ENCODE measurements around the gene NEU4. TPM values are rescaled to one million over a fixed set of nuclear protein-coding genes. Genes with fewer than 3 reads are reported as not detected.
"Not testable (repeated sequence)": the region's sequence is repeated elsewhere in the genome, so short reads cannot be mapped to it uniquely, and the experiment has no call there.

The NEU4 gene
- total RNA-seq, 2 donors from 2014 or later = 0.38 TPM; not detected in 1

- peak; percentile 73 for DNase-seq (ENCODE audit: low spot score)
- intact Hi-C loops (cut with DNase I) = loop anchor here in 1 of 2 donors (10.0 kb wide), 1 partner anchor 101 kb away; no protein-coding TSS in a partner anchor
Observed at GRCh38 chr2:241773511-241774418, 35.2 kb upstream of the NEU4 start.

GRCh38 chr2:241774419-241775222 is 34.4 kb upstream of the NEU4 start:
- DNase-seq (ENCODE audit: low spot score) = peak; percentile 82
- intact Hi-C loops (cut with DNase I) = loop anchor here in 1 of 2 donors (10.0 kb wide), 1 partner anchor 100 kb away; no protein-coding TSS in a partner anchor

GRCh38 chr2:241775223-241776177 is 33.5 kb upstream of the NEU4 start:
- no peak for DNase-seq (ENCODE audit: low spot score)
- intact Hi-C loops (cut with DNase I) = loop anchor here in 1 of 2 donors (10.0 kb wide), 1 partner anchor 99 kb away; no protein-coding TSS in a partner anchor

GRCh38 chr2:241776336-241777169 is 32.4 kb upstream of the NEU4 start, which contains the start of gene GAL3ST2:
Gene GAL3ST2, plus strand, starts transcription at chr2:241776822. Its CDS starts 134 bp downstream, at chr2:241776956.
- intact Hi-C loops (cut with DNase I) = loop anchor here in 1 of 2 donors (10.0 kb wide), 1 partner anchor 98 kb away; no protein-coding TSS in a partner anchor
- DNase-seq (ENCODE audit: low spot score) = no peak

- intact Hi-C loops (cut with DNase I) = loop anchor here in 1 of 2 donors (10.0 kb wide), 1 partner anchor 98 kb away; no protein-coding TSS in a partner anchor
- no peak for DNase-seq (ENCODE audit: low spot score)
Observed at GRCh38 chr2:241777170-241777685, 31.8 kb upstream of the NEU4 start.

- intact Hi-C loops (cut with DNase I) = loop anchor here in 1 of 2 donors (10.0 kb wide), 1 partner anchor 97 kb away; no protein-coding TSS in a partner anchor
- no peak for DNase-seq (ENCODE audit: low spot score)
Observed at GRCh38 chr2:241777686-241778627, 31.0 kb upstream of the NEU4 start.

GRCh38 chr2:241780939-241781569 is 27.9 kb upstream of the NEU4 start:
- intact Hi-C loops (cut with DNase I) = no loop called here
- no peak for DNase-seq (ENCODE audit: low spot score)

- intact Hi-C loops (cut with DNase I); DNase-seq (ENCODE audit: low spot score): not testable (repeated sequence)
Observed at GRCh38 chr2:241782053-241782452, 26.9 kb upstream of the NEU4 start.

- intact Hi-C loops (cut with DNase I) = no loop called here
- no peak for DNase-seq (ENCODE audit: low spot score)
Observed at GRCh38 chr2:241788135-241788534, 20.9 kb upstream of the NEU4 start.

- intact Hi-C loops (cut with DNase I) = no loop called here
- no peak for DNase-seq (ENCODE audit: low spot score)
Observed at GRCh38 chr2:241788572-241788971, 20.4 kb upstream of the NEU4 start.

GRCh38 chr2:241791385-241791784 is 17.6 kb upstream of the NEU4 start:
- intact Hi-C loops (cut with DNase I); DNase-seq (ENCODE audit: low spot score): not testable (repeated sequence)

GRCh38 chr2:241793385-241793784 is 15.6 kb upstream of the NEU4 start:
- intact Hi-C loops (cut with DNase I) = no loop called here
- DNase-seq (ENCODE audit: low spot score) = no peak

GRCh38 chr2:241794250-241794823 is 14.7 kb upstream of the NEU4 start:
- intact Hi-C loops (cut with DNase I) = no loop called here
- DNase-seq (ENCODE audit: low spot score) = peak; percentile 64

GRCh38 chr2:241795021-241795999 is 13.7 kb upstream of the NEU4 start:
- DNase-seq (ENCODE audit: low spot score) = peak; percentile 47
- intact Hi-C loops (cut with DNase I) = no loop called here
